Omental fat pad (tissue), 4 donors: ENCODE results near the gene MGST2. TPM values are rescaled to one million over a fixed set of nuclear protein-coding genes. Genes with fewer than 3 reads are reported as not detected.

Experiments
- ATAC-seq: fragments of 150-250 bp; one replicate; pipeline ENCODE4 v1.9.1; 2016; ENCODE audit warnings: mild to moderate bottlenecking, moderate library complexity; ENCODE audit not compliant: low FRiP score
- DNase-seq: peaks from one replicate; pipeline ENCODE4 v3.0.0-alpha.2; 2019; ENCODE audit warnings: low spot score
- CTCF ChIP-seq, 3 donors: fragments of 450-650 bp; IDR thresholded peaks; one replicate each; pipeline ENCODE4 v1.5.1; 2016 to 2017; ENCODE audit warnings: antibody characterized with exemption in 3 of 3, mild to moderate bottlenecking in 3 of 3, moderate library complexity in 2 of 3
- total RNA-seq, 4 donors: library from RNA; depleted of rRNA; stranded (reverse); fragments of >200 nt; gene quantifications; one replicate each; pipeline ENCODE4 v1.1.0, GENCODE V29; 2016

MGST2 gene
- total RNA-seq, 4 donors from 2014 or later: 24.6 to 83.1 (median 45.4) TPM

GRCh38 chr4:139736661-139737060, 71.0 kb downstream of the MGST2 start:
- ATAC-seq: no peak
- no peak for TF ChIP-seq CTCF (IDR thresholded peaks at IDR 0.05)
- no peak for DNase-seq

DNA sequence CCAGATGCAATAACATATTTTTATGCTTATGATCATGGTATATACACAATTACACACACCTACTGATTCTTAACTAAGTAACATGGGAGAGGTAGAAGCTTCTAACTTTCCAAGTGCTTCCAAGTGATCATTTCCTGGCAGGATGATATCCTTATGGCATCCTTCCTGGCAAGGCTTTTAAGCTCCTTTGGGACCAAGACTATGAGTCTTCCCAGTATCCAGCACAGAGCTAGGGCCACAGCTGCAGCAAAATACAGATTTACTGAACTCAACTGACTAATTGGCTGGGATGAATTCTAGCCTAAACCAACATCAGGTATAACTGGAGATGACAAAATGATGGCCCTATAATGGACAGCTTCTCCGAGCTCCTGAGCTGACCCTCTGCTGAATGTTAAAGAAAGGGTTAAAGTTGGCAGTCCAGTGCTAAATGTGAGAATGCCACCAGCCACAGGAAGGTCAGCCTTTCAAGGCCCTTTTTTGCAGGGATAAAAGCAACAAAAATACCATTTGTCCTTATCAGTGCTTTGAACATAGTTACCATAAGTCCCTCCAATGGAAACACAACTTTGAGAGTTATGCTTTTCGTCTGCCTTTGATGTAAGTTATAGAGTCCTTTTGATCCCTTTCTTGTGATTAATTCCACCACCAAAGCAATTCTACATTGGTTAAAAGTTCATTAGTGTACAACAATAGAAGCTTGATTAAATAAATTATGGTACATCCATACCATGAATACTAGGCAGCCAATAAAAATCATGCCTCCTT, 73.4 kb downstream of the MGST2 start:
- no peak for ATAC-seq
- no peak for TF ChIP-seq CTCF (IDR thresholded peaks at IDR 0.05)
- DNase-seq: no peak

DNA sequence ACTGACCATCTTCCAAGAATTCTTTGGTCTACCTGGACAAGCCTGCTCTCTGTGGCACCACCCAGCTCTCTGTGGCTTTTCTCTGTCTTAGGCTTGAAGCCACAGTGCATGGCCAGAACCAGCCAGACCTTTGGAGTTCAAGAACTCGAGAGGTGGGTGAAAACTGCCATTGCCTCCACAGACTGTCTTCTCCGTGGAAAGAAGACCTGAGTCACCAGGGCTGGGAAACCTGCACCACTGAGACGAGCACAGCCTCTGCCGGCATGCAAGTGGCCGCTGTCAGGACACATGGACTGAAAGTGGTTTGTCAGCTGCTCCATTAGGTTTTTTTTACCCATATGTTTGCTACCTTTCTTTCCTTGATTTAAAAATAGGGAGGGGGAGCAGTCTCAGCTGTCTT, 74.5 kb downstream of the MGST2 start:
- DNase-seq (no peak), ATAC-seq (peak; percentile 53)
- no peak for TF ChIP-seq CTCF (IDR thresholded peaks at IDR 0.05)

DNA sequence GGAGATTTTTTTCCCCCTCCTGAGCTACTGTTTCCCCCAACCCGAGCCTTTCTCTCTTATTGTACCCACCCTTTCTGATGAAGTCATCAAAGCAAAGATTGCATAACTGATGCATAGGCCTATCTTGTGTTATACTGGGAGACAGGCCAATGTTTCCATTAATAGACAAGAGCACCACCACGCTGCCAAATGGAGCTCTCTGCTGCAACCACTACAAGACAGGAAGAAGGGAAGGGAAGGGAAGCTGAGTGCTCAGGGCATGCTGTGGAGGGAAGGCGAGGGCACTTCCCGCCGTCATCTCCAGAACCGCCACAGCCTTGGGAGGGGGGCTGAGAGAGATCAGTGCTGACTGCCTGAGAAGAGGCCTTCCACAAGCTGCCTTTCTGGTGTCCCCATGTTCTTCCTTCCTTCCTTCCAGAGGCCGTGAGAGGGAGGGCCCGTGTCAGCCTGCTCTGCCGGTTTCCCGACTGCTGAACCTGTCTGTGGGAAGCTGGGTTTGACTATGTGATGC, 75.0 kb downstream of the MGST2 start:
- TF ChIP-seq CTCF (IDR thresholded peaks at IDR 0.05): no peak
- no peak for DNase-seq
- ATAC-seq: peak; percentile 85

DNA sequence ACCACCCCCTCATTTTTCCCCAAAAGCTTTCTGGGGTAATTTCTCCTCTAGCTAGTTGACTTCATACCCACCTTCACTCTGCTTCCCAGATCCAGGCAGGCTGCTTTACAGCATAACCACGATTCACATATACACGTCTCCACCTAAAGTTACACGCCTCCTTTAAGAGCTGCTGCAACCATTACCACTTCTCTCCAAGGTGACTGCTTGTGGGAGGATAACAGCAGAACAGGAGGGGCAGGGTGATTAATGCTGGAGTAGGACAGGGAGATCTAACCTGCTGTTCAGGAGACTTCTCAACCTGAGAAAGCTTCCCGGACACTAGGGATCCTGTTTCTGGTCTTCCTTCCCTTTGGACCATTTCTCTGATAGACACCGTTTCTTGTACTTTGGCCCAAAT, 77.4 kb downstream of the MGST2 start:
- TF ChIP-seq CTCF (IDR thresholded peaks at IDR 0.05): no peak
- ATAC-seq (no peak), DNase-seq (no peak)

- no peak for ATAC-seq
- DNase-seq: no peak
- TF ChIP-seq CTCF (IDR thresholded peaks at IDR 0.05): no peak
Observed at GRCh38 chr4:139744232-139744631, 78.6 kb downstream of the MGST2 start.

GRCh38 chr4:139745111-139745639, 79.6 kb downstream of the MGST2 start:
- TF ChIP-seq CTCF (IDR thresholded peaks at IDR 0.05): no peak
- no peak for ATAC-seq
- no peak for DNase-seq
